SU-DHL-6 (cell line): Measurements from ENCODE around the gene MAP3K12.

ENCODE experiments used
- EZH2phosphoT487 ChIP-seq: fragments of 200-600 bp; sonication (generic), shearing (Covaris generic); conservative IDR thresholded peaks from 2 replicates; pipeline ENCODE4 v1.6.1; 2018; ENCODE audit warnings: mild to moderate bottlenecking, antibody characterized with exemption, low read length, moderate library complexity, mixed read lengths
- TF ChIP-seq, protein P1 (sequence below): fragments of 200-600 bp; sonication (generic); IDR thresholded peaks from one replicate; pipeline ENCODE4 v1.5.1; 2017; ENCODE audit warnings: antibody characterized with exemption, mild to moderate bottlenecking, low read length, moderate library complexity; ENCODE audit not compliant: insufficient read depth, poor library complexity, severe bottlenecking

GRCh38 chr12:53497461-53497860 is 1.8 kb downstream of the MAP3K12 start:
- TF ChIP-seq, protein P1, sequence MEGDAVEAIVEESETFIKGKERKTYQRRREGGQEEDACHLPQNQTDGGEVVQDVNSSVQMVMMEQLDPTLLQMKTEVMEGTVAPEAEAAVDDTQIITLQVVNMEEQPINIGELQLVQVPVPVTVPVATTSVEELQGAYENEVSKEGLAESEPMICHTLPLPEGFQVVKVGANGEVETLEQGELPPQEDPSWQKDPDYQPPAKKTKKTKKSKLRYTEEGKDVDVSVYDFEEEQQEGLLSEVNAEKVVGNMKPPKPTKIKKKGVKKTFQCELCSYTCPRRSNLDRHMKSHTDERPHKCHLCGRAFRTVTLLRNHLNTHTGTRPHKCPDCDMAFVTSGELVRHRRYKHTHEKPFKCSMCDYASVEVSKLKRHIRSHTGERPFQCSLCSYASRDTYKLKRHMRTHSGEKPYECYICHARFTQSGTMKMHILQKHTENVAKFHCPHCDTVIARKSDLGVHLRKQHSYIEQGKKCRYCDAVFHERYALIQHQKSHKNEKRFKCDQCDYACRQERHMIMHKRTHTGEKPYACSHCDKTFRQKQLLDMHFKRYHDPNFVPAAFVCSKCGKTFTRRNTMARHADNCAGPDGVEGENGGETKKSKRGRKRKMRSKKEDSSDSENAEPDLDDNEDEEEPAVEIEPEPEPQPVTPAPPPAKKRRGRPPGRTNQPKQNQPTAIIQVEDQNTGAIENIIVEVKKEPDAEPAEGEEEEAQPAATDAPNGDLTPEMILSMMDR = no peak
- no peak for TF ChIP-seq EZH2phosphoT487
